HG03175 (cell line): ENCODE measurements around the gene USH1G.
"Not testable (repeated sequence)": the region's sequence is repeated elsewhere in the genome, so short reads cannot be mapped to it uniquely, and the experiment has no call there.

Experiments
- ATAC-seq: cut with Tn5 transposase; IDR thresholded peaks from one replicate; pipeline ENCODE4 v1.9.1; 2021; ENCODE audit warnings: mild to moderate bottlenecking, moderate library complexity; ENCODE audit not compliant: unreplicated experiment

The USH1G gene

DNA sequence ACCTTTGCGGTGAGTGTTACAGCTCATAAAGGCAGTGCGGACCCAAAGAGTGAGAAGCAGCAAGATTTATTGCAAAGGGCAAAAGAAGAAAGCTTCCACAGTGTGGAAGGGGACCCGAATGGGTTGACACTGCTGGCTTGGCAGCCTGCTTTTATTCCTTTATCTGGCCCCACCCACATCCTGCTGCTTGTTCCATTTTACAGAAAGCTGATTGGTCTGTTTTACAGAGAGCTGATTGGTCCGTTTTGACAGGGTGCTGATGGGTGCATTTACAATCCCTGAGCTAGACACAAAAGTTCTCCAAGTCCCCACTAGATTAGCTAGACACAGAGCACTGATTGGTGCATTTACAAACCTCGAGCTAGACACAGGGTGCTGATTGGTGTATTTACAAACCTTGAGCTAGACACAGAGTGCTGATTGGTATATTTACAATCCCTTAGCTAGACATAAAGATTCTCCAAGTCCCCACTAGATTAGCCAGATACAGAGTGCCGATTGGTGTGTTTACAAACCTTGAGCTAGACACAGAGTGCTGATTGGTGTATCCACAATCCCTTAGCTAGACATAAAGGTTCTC is 16.8 kb downstream of the USH1G start:
- not testable (repeated sequence) for ATAC-seq

GRCh38 chr17:74904687-74905409 is 18.2 kb downstream of the USH1G start:
- ATAC-seq = no peak

GRCh38 chr17:74903671-74904070 is 19.4 kb downstream of the USH1G start:
- ATAC-seq = no peak

- no peak for ATAC-seq
These were observed 20.0 kb downstream of the USH1G start for GRCh38 chr17:74903034-74903433.

DNA sequence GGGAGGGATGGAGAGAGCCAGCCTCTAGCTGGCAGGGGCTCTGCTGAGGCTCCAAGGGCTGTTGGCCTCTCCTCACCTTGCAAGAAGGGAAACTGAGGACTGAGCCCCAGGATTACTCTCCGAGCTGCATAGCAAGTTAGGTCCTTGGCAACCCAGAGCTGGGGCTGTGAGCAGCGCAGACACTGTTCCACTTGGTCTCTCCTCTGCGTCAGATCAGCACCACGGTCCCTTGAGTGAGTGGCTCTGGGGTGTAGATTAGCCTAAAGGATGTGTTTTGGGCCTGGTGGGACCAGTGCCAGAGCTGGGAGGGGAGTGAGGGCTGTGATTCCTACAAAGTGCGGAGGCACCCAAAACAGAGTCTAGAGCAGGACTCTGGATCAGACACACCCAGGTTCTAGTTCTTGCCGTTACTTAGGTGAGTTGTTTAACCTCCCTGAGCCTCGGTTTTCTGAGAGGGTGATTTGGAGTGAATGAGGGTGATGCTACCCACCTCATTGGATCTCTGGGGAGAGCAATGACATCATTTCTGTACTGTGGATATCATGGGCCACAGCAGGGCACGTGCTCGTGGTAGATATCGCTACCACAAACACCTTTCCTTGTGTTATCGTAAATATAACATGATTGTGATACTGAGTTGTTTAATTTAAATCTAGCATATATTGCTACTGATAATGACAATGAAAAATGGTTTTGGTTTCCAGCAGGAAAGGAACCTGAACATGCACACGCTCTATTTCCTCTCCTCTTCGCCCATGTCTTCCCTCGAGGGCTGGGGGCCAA is 21.5 kb downstream of the USH1G start:
- ATAC-seq = no peak

DNA sequence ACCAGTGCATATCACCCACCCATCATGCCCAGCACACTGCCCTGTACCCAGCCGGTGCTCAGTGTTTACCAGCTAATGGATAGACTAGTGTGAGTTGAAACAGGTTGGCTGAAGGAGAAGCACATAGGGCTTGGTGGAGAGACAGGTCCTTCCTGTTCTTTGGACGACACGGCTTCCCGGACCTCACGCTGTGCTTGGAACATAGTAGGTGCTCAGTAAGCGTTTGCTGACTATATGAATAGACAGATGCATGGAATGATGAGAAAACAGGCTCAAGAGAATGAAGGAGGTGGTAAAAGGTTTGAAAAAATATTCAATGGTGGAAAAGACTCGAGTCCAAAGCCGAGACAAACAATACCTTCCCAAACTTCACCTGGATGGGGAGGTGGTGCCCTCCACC is 22.8 kb downstream of the USH1G start:
- ATAC-seq = no peak

DNA sequence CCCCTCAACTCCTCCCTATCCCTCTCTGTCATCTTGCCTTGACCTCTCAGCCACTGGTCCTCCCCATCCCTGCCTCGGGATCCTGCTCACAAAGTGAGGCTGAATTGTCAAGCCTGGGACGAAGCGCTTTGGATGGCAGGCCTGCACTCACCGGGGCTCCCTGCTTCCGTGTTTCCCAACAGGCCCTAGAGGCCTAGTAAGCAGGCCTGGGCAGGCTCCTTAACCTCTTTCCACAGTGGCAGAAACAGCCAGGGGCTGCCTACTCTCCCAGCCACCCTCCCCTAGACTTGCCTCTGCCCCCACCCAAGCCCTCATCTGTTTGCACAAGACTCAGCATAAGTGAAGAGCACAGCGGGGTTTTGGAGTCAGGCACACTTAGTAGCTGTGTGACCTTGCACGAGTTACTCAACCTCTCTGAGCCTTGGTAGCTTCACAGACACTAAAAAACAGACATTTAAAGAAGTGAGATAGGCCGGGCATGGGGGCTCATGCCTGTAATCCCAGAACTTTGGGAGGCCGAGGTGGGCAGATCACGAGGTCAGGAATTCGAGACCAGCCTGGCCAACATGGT is 24.6 kb downstream of the USH1G start:
- no peak for ATAC-seq

- ATAC-seq = no peak
These were observed 29.0 kb downstream of the USH1G start for GRCh38 chr17:74893936-74894671.

DNA sequence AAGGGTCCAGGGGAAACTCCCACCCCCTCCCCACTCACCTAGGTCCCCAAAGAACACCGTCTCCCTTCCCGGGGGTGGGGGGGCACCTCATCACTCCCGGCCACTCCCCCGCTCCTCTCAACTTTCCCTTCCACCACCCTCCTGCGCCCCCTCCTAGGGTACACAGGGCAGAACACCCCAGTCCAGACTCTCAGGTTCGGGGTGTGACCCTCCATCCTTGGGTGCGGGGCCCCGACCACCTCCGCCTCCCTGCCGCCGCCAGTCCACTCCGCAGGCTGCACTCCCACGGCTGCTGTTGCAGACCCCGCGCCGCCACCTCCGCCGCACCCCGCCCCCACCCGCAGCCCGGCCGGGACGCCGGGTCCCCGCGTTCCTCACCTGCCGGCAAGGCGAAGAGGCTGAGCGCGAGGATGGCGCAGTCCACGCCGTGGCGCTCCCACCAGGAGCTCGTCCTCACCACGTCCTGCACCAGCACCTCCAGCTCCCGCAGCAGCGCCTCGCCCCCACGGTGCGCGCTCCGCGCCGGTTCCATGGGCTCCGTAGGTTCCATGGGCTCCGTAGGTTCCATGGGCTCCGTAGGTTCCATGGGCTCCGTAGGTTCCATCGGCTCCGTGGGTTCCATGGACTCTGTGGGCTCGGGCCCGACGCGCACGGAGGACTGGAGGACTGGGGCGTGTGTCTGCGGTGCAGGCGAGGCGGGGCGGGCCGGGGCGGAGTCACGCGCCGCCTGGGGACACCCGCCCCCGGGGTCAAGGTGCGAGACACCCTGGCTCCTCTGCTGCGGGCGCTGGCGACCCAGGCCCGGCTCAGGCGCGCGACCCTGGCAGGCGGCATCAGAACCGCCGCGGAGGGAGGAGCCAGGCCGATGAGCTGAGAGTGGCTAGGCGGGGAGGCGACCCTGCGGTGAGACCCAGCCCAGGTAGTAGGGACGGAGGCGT is 29.8 kb downstream of the USH1G start, which contains the start of gene FADS6:
Gene FADS6 (minus strand): TSS at position 660 of the 938 bp plus-strand sequence. CDS start 38 bp downstream, at position 622.
- ATAC-seq = no peak

DNA sequence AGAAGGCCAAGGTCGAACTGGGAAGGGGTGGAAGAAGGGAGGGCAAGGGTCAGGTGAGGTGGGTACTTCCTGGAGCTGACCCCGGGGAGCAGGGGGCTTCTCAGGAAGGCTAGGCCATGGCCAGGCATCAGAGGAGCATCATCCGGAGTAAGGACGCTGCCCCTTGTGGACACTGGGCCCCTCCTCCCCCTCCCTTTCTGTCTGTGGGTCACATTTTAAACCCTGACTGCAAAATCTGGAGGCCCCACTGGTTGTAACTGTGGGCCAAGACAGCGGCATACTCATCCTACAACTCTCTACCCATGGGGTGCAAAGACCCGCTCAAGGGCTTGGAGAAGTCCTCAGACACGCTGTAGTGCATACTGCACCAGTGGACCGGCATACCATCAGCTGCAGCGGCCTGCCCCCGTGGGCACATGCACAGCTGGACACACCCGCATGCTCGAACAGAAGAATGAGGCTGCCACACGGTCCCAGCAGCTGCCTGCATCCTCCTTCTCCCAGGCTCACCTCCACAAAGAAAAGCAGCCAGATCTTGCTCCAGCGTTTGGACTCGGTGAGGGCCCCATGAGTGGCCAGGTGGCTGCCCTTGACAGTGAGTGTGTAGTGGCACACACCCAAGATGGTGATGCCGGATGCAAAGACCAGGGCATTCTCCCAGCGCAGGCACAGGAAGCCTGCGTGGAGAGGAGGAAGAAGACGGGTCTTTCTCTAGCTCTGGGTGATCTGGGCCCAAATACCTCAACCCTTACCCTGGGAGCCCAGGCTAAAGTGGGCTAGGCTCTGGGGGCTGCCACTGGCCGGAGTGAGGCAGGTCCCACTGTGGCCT is 30.8 kb downstream of the USH1G start:
- no peak for ATAC-seq

DNA sequence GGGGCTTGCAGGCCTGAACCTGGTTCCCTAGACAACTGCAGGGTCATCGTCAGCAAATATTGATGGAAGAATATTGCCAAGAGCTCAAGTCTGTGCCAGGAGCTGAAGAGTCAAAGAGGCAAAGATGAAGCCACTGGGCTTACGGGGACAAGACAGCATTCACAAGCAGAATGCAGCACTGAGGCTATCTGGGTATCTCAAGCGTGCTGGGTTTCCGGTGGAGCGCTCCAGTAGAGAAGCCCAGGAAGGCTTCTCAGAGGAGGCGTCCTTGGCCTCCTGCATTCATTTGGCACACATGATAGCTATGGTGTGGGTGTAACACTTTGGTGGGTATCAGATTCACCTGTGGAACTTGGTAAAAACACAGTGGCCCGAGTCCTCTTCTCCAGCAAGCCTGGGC is 32.5 kb downstream of the USH1G start:
- ATAC-seq = no peak

GRCh38 chr17:74888469-74888868 is 34.6 kb downstream of the USH1G start:
- ATAC-seq = no peak

DNA sequence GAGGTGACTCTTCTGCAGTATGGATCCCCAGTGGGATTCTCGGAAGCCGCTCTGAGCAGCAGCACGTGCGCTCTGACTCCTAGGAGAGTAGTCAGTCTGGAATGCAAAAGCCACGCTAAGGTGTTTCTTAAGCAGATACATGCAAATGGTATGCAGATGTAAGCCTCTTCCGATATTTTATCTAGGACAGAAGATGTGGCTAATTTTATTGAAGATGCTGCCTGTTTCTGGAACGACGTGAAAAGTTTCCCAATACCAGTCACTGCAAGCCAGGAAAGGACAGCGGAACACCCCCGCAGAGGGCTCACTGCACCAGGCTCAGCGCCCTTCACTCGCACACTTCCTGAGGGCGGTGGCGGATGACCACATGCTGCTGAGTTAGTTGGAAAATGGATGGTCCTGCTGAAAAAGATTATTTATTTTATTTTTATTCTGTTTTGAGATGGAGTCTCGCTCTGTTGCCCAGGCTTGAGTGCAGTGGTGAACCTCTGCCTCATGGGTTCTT is 39.8 kb downstream of the USH1G start:
- no peak for ATAC-seq

DNA sequence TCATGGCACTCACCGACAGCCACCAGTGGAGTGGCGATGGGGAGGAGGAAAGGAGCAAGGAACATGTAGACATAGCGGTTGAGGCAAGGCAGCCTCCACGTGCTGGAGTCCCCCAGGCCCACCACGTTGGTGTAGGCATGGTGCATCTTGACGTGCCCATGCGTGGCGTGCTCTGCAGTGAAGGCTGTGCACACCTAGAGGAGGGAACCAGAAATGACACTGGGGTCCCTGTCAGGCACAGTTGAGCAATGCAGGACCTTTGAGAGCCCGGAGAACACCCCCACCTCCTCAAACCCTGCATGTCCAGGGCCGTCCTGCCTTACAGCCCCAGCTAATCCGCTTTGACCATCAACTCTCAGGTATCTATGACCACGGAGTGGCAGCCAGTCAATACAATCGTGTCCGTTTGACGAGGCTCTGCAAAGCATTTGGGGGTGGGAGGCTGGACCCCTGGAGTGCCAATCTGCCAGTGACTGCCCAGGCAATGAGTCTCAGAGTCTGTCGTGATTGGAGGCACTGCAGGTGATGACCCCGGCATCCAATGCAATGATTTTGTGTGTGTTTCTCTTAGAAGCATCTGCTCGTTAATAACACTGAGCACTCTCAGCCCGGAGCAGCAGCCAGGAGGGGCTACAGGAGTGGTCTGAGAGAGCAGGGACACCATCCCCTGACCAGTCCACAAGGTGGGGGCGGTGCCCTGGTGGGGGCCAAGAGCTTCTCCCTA is 40.4 kb downstream of the USH1G start:
- ATAC-seq = no peak

GRCh38 chr17:74881073-74881472 is 42.0 kb downstream of the USH1G start:
- no peak for ATAC-seq

DNA sequence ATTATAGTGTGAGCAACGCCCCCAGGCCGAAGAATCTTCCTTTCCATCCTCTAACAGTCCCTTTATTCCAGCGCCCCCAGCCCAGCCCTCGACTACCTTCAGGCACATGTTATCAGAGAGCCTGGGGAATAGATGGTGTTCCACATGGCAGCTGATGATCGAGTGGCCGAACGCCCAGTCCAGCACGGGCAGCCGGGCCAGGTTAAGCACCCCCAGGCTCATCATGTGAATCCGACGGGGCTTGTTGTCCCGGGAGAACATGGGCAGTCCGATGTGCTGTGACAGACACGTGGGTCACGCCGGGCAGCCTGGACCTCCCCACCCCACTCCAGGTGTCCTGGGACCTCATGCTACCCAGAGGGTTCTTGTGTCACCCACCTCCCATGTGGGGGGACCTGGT is 43.7 kb downstream of the USH1G start:
- no peak for ATAC-seq

DNA sequence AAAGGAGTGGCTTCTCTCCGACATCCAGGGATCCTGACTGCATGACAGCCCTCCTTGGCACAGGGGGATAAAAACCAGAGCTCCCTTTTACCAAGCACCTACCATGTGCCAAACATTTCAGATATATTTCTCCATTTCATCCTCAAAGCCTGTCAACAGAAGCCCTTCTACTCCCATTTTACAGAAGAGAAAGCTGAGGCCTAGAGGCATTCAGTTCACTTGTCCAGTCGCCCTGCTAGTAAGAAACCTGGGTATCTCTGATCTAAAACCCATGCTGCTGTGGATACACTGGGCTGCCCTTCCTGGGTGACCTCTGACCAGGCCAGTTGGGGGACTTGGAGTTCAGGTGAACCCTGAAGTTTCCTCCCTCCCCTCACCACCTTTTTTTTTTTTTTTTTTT is 44.4 kb downstream of the USH1G start:
- ATAC-seq = no peak
